NCI-H1048 (cell line): ENCODE results near the gene RRP15.

Experiments
- DNase-seq: peaks from one replicate; lab custom pipeline; 2025; lab: John Stamatoyannopoulos, UW

RRP15 gene

DNA sequence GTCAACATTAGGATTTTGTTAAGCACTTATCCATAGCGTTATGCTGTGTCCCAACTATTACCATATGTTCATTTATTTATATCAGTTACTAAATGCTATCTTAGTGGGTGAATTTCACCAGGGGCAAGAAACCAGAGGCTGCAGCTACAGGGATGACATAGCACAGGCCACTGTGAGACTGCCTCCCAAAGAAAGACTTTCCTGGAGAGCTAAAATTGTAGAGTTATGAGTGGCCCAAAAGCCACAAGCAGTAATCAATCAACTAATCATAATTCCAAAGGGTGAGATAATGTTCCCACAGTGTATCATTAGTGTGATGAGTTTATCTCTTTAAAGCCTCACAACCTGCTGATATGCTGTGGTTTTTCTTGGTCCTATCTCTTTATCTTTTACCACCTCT, 56.2 kb downstream of the RRP15 start:
- no peak for DNase-seq

DNA sequence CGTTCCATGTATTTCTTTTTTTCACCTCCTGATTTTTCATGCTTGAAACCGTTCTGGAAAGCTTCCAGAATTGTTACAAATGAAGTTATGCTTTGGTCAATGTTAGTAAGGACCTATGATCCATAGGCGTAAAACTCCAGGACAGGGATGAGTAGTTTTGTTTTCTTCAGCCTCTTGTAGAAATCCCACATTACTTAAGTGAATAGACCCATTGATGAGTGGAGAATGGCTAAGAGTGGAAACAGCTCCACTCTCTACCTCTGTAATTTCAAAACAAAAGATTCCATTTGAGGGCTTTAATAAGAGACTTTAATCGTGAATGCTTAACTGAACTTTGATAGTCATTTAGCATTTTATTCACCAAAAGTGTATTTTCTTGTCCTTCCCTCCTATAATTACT, 57.0 kb downstream of the RRP15 start:
- DNase-seq, result no peak

DNA sequence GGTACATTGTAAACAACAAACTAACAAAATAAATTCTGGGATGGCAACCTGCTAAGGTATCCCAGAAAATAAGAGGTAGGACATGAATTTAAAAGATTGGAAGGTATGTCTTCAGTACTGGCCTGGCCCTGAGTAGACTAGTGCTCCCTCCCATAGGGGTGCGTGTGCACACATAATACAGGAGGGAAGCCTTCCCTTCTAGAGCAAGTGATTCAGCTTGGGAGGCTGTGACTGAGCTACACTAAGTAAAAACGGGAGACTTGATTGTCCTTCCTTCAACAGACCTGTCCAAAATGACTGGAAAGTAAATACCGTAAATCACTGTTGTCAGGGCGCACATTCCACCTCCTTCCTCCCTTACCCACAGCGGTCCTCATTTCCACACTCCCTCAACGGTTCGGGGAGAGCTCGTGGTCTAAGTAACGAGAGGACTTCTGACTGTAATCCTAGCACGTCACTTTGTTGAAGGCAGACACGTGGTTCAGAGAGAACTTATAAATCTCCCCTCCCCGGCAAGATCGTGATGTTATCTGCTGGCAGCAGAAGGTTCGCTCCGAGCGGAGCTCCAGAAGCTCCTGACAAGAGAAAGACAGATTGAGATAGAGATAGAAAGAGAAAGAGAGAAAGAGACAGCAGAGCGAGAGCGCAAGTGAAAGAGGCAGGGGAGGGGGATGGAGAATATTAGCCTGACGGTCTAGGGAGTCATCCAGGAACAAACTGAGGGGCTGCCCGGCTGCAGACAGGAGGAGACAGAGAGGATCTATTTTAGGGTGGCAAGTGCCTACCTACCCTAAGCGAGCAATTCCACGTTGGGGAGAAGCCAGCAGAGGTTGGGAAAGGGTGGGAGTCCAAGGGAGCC, 60.0 kb downstream of the RRP15 start, which contains the start of gene TGFB2:
TSS of gene TGFB2 (plus strand) at position 523 of the 859 bp plus-strand sequence. CDS start 1,366 bp downstream, outside the sequence.
- DNase-seq, result no peak

DNA sequence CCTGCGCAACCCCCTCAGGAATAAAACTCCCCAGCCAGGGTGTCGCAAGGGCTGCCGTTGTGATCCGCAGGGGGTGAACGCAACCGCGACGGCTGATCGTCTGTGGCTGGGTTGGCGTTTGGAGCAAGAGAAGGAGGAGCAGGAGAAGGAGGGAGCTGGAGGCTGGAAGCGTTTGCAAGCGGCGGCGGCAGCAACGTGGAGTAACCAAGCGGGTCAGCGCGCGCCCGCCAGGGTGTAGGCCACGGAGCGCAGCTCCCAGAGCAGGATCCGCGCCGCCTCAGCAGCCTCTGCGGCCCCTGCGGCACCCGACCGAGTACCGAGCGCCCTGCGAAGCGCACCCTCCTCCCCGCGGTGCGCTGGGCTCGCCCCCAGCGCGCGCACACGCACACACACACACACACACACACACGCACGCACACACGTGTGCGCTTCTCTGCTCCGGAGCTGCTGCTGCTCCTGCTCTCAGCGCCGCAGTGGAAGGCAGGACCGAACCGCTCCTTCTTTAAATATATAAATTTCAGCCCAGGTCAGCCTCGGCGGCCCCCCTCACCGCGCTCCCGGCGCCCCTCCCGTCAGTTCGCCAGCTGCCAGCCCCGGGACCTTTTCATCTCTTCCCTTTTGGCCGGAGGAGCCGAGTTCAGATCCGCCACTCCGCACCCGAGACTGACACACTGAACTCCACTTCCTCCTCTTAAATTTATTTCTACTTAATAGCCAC, 60.7 kb downstream of the RRP15 start:
- no peak for DNase-seq

DNA sequence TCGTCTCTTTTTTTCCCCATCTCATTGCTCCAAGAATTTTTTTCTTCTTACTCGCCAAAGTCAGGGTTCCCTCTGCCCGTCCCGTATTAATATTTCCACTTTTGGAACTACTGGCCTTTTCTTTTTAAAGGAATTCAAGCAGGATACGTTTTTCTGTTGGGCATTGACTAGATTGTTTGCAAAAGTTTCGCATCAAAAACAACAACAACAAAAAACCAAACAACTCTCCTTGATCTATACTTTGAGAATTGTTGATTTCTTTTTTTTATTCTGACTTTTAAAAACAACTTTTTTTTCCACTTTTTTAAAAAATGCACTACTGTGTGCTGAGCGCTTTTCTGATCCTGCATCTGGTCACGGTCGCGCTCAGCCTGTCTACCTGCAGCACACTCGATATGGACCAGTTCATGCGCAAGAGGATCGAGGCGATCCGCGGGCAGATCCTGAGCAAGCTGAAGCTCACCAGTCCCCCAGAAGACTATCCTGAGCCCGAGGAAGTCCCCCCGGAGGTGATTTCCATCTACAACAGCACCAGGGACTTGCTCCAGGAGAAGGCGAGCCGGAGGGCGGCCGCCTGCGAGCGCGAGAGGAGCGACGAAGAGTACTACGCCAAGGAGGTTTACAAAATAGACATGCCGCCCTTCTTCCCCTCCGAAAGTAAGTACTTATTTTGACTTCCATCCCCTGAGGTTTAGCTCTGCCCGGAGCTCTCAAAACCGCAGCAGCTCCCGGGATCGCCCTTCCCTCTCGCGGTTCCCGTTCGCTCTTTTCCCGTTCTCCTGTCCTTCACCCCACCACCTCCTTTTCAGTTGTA, 61.5 kb downstream of the RRP15 start:
- DNase-seq, result no peak

DNA sequence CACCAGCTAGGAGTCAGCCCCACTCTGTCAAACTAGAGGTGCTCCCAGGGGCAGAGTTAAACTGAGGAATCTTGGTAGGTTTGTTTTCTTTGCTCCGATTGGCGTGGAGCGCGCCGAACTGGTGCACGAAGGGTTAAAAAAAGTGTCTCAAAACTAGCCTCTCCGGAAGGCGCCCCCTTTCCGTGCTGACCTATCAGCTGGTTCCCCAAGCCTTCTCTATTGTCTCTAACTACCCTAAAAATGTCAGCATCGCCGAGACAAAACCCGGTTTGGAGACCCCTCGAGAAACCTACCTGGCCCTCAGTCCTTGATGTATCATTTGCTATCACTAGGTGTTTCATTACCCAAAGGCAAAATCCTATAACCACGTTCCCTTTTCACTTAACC, 62.2 kb downstream of the RRP15 start:
- no peak for DNase-seq

DNA sequence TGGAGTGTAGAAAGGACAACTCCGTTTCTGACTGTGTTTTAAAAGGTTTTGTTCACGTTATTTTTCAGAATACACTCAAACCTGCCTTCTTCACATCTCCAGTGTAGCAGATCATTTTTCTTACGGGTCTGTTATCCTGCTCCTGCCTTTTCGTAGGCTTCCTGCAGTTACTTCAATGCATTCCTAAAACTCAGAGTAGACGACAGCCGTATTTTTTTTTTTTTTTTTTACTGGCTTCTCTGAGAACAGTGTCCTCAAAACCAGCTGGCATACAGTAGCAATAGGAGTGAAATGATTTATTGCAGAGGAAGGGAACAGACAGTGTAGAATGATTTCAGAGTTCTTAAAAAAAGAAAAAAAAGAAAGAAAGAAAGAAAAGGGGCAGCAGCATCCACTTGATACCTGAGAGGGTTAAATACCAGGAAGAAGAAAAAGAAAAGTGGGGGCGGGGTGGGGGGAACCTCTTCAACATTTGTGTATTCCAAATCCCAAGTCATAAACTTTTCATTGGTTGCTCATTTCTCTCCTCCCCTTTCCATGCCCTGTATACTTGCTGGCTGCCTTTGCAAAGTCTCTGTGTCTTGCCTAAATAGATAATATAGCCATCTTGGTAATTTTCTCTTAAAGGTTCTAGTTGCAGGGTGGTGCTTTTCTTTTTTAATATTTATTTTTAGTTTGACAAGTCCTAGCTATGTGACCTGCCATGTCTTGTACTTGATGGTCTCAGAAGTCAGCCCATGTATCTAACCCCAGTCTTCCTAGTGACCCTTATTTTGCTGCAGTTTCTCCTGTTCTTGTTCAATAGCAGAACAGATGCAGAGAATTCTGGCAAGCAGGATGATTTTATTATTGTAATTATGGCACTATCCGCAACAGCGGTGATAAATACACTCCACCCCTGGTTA, 62.9 kb downstream of the RRP15 start:
- DNase-seq, result no peak

DNA sequence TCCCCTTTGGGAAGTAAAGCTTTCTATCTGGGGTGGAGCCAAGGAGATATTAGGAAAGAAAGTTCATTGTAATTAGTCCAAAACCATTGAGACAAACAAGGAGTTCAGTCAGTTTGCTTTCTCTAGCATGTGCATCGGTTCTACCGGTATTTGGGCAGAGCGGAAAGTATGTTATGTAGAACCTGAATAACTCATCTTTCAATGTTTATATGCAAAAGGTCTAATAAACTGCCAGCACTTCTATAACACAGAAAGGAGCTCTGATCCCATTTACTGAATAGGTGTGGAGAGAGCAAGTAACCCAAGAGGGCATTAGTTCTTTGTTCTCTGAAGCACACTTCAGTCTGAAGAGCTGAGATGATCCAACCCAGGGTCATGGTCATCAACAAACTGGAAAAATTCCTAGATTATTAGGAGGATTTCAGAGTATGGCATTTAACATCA, 63.6 kb downstream of the RRP15 start:
- DNase-seq, result no peak

DNA sequence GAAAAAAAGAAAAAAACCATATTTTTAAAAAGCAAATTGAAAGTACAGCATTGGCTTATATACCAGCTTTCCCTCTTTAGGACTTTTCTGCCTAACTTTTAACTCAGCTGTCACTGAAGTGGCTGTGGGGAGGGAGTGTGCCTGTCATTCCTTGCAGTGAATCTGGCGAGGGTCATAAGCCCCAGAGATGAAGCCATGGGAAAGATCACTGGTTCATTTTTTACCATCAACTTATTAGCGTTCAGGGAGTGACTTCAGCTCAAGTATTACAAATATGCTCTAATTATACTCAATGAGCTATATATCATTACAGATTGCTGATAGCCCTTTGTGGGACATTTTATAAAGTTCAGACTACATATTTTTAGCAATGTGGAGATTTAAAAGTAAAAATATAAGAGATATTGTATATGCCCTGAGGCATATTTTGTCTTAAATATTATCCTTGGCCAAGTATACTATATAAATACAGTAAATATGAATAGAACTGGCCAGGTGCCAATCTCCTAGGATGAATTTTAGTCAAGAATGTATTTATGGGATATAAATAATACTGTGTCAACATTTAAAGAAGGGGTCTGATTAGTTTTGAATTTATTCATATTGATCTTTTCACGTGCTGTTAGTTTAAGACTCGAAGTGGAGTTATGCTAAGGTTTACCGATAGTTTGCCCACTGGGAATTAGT, 64.4 kb downstream of the RRP15 start:
- no peak for DNase-seq

DNA sequence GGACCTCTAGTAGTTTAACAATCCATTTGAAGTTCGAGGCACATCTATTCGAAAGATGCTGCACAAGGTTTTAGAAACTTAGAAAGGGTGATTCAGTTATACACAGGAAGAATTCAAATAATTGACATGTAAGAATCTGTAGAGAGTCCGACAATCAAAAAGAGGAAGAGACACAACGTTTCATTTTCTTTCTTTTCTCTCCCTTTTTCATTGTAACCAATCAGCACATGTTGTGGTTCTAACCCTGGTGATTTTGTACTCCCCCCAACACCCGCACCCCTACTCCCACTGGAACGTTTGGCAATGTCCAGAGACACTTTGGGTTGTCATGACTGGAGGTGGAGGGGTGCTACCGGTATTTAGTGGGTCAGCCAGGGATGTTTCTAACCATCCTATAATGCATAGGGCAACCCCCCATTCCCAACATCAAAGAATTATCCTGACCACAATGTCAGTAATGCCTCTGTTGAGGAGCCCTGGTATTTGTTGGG, 65.0 kb downstream of the RRP15 start:
- no peak for DNase-seq

DNA sequence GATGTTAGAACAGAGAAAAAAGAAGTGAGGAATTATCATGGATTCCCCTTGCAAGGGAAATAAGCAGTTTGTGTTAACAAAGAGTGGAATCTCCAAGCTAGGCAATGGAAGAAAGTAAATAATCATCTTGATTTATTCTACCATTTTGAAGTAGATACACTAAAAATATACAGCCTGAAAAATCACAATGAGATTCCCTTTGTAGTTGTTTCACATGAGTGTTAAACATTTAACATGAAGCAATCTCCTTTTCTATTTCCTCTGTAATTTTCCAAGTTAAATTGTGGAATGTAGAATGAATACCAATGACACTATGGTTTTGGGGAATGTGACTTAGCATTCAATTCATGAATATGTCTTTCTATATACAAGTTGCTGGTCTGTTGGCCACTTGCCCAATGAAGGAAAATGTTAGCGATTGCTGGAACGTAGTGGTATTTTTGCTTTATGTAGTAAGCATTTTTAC, 65.7 kb downstream of the RRP15 start:
- no peak for DNase-seq

DNA sequence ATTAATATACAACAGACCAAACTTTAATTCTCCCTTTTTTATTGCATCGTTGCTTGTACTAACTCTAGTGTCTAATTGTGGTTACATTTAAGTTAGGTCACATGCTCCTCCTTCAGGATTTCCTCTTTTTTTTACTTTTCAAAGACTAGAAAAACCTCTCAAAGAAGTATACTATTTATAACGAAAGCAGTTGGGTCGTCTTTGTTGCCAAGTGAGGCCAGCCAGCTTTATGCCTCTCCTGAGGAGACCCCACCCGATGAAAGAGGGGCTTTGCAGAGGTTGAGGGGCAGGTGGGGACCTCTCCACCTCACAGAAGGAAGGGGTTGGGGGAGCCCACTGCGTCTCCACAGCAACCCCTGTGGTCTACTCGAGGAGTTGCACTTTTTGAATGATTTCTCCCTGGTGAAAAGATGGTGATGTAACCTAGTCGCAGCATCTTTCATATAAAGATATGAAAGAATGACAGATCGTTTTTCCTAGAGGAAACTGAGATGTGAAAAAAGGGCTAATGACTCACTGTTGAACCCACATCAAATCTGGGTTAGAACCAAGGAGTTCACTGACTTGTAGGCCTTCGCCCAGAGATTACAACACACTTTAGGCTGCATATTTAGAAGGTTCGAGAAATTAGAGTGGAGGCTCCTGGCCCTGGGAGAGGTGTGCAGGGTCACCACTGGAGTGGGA, 66.4 kb downstream of the RRP15 start:
- DNase-seq, result no peak

DNA sequence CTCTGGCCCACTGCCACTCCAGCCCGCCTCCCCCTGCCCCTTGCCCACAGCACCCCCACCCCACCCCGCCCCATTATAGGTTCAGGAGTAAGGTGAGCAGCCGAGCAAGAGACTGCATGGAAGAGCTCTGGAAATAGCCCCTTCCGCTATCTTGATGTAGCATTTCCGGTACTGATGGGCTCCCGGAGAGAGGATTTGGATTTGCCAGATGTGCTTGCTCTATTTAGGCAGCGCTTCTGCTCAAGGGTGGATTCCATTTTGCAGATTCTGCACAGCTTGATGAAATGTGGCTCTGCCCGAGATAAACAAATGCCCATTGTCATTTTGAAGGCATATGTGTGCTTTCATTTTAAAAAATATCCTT, 67.0 kb downstream of the RRP15 start:
- no peak for DNase-seq

DNA sequence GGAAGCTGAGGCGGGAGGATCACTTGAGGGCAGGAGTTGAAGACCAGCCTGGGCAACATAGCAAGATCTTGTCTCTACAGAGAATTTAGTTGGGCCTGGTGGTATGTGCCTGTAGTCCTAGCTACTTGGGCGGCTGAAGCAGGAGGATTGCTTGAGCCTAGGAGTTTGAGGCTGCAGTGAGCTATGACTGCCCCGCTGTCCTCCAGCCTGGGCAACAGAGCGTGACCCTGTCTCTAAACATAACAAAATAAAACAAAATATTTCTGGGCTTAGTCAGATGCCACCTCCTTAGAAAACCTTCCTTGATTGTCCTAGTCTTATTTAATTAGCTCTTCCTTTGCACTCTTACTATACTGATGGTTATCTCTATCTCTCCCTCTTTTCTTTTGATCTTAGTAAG, 68.6 kb downstream of the RRP15 start:
- DNase-seq, result no peak

DNA sequence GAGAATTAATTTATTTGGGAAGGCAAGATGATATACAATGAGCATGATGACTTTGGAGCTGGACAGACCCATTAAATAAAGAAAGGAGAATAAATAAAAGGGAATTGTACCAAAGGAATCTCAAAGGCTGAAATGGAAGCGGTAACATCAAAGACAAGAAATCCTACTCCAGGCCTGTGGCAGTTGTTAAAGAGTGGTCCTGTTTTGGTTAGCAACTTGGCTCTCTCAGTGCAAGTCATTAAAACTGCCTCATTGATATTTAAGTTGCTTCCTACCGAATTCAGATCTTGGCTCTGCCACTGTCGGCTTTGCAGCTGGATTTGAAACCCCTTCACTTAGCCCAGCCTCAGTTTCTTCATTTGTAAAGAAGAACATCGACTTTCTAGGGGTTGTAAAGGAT, 70.2 kb downstream of the RRP15 start:
- DNase-seq, result no peak

DNA sequence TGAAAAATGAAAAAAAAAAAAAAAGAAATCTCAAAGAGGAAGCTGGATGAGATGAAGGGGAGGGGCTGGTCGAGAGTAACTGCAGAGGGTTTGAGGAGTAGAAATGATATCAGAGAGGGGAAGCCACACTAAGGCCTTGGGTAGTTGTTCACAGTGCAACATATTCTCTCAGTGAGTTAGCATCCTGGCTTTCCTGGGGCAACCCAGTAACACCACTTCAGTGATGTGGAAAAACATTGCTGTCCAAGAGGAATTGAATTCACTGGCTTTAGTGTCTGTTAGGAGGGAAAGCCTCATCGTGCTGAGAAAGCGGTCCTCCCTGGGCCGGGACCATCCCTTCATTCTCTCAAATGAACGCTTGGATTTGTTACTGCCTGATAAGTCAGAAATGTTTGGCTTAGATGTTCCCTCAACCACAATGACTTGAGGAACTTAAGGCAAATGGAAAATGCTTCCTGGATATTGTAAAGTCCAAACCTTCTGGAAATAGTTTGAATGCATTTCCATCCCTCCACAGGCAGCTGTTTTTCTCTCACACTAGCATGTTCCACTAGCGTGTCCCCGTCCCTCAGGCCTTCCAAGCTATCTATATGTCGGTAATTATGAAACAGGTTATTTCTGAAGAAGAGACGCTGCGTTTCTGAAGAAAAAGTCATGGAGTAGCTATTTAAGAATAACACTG, 72.3 kb downstream of the RRP15 start:
- DNase-seq, result no peak

DNA sequence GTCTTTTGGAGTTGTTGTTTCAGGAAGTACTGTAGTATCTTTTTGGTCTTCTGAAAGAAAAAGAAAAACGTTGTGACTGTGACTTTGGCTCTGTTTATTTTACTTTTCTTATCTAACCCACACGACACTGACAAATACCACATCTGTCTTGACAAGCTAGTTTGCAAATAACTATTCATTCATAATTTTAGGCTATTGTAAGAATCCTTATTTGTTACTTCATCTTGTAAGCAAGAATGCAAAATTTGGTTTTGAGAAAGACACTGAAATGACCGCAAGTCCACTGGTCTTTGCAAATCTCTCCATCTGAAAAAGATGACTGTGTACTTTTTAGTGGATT, 72.8 kb downstream of the RRP15 start:
- no peak for DNase-seq

DNA sequence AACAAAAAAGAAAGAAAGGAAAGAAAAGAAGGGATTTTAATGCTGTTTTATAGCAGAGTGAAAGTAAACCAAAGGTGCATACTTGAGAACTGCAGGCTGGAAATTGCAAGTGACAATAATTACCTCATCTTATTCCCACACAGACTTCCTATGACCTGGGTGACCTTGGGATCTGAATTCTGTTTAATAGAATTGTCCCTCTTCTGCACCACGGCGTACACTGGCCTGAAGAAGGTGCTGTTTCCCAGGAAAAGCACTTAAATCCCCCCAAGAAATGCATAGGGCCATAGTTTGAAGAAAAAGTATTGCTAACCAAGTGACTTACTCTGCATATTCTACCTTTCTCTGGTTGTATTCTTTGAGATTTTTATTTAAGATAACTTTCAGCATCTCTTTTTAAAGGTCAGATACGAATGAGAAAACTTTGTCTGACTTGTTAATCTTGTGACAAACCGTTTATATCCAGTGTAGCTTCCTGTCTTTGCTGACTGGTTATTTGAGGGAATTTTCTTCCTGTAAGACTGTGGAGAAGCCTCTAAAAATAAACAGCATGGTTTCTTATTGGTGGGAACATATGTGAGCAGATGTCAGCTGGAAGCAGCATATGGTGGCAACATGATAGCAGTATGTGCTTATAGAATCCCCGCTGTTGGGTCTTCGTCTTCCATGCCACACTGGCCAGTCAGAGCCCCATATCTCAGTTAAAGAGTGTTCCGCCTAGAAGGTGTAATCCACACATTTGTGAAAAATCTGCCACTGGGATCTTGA, 76.4 kb downstream of the RRP15 start:
- DNase-seq, result no peak
